PC-9 (cell line): ENCODE measurements around the gene ZDHHC11. TPM values are rescaled to one million over a fixed set of nuclear protein-coding genes. Genes with fewer than 3 reads are reported as not detected.
"Not testable (repeated sequence)": the region's sequence is repeated elsewhere in the genome, so short reads cannot be mapped to it uniquely, and the experiment has no call there.

Experiments used
- BruUV-seq: library from RNA; stranded (reverse); fragments of 400-500 nt; replicated peaks from 2 replicates; lab custom pipeline; 2021; lab: Mats Ljungman, UMichigan
- CTCF ChIA-PET: fragments of 300-600 bp; sonication (Branson Sonifier 250); formaldehyde crosslinking; loops from one replicate; lab custom pipeline; 2022; ENCODE audit warnings: antibody characterized with exemption; lab: Charles Lee
- POLR2A ChIA-PET: fragments of 300-600 bp; sonication (Branson Sonifier 250); formaldehyde crosslinking; loops from one replicate; lab custom pipeline; 2022; ENCODE audit warnings: antibody characterized with exemption; ENCODE audit not compliant: unreplicated experiment; lab: Charles Lee
- DNase-seq, 2 experiments: peaks; one replicate each; pipeline versions ENCODE4 v3.0.0 to v3.0.0-alpha.2; 2015 to 2022; ENCODE audit warnings: mixed read lengths in 1 of 2
- H2AFZ ChIP-seq: fragments of 200-600 bp; sonication (generic); 2 replicates; pipeline ENCODE4 v1.8.1; 2017; ENCODE audit warnings: antibody characterized with exemption
- H3F3A ChIP-seq: fragments of 200-600 bp; sonication (generic); 2 replicates; pipeline ENCODE4 v1.8.1; 2017; ENCODE audit warnings: antibody characterized with exemption, mild to moderate bottlenecking, low read depth; ENCODE audit not compliant: insufficient read depth
- H3K27ac ChIP-seq: fragments of 200-600 bp; sonication (generic); 2 replicates; pipeline ENCODE4 v1.6.1; 2016; ENCODE audit warnings: mixed run types
- H3K27me3 ChIP-seq: fragments of 200-600 bp; sonication (generic); 2 replicates; pipeline ENCODE4 v1.6.1; 2016; ENCODE audit warnings: low read depth, mixed run types; ENCODE audit not compliant: insufficient read depth
- H3K36me3 ChIP-seq: fragments of 200-600 bp; sonication (generic); 2 replicates; pipeline ENCODE4 v1.6.1; 2016; ENCODE audit warnings: low read depth, mixed run types
- H3K4me1 ChIP-seq: fragments of 200-600 bp; sonication (generic); replicated peaks from 2 replicates; pipeline ENCODE4 v1.6.1; 2016; ENCODE audit warnings: mixed run types; ENCODE audit not compliant: insufficient read depth
- H3K4me2 ChIP-seq: fragments of 200-600 bp; sonication (generic); 2 replicates; pipeline ENCODE4 v1.6.1; 2017; ENCODE audit warnings: mixed run types
- H3K4me3 ChIP-seq: fragments of 200-600 bp; sonication (generic); 2 replicates; pipeline ENCODE4 v1.6.1; 2016; ENCODE audit warnings: mixed run types
- H3K79me2 ChIP-seq: fragments of 200-600 bp; sonication (generic); 2 replicates; pipeline ENCODE4 v1.6.1; 2017; ENCODE audit warnings: low read depth, mixed run types
- H3K9me2 ChIP-seq: fragments of 200-600 bp; sonication (generic); 2 replicates; pipeline ENCODE4 v1.8.1; 2017; ENCODE audit warnings: mild to moderate bottlenecking; ENCODE audit not compliant: insufficient read depth
- H3K9me3 ChIP-seq: fragments of 200-600 bp; sonication (generic); 2 replicates; pipeline ENCODE4 v1.8.1; 2016; ENCODE audit warnings: low read depth; ENCODE audit not compliant: insufficient read depth
- H4K20me1 ChIP-seq: fragments of 200-600 bp; sonication (generic); 2 replicates; pipeline ENCODE4 v1.8.1; 2017; ENCODE audit not compliant: insufficient read depth
- EZH2 ChIP-seq: fragments of 200-600 bp; sonication (generic); IDR thresholded peaks from 2 replicates; pipeline ENCODE4 v1.8.0; 2017; ENCODE audit warnings: antibody characterized with exemption, low read depth
- intact Hi-C: fragments of 100-400 bp; cut with micrococcal nuclease; formaldehyde crosslinking; loops from one replicate; pipeline ENCODE4 v1.10.0; 2022; ENCODE audit not compliant: unreplicated experiment
- total RNA-seq: library from RNA; stranded (reverse); gene quantifications from 2 replicates; pipeline ENCODE4 v1.2.3, GENCODE V29; 2021
- TF ChIP-seq, protein P1 (sequence below): fragments of 200-600 bp; sonication (generic); conservative IDR thresholded peaks from 2 replicates; pipeline ENCODE4 v1.6.1; 2017; ENCODE audit warnings: mixed run types, antibody characterized with exemption, mild to moderate bottlenecking, moderate library complexity

Gene ZDHHC11
- total RNA-seq, 1 experiment from 2014 or later = 13.1 TPM

DNA sequence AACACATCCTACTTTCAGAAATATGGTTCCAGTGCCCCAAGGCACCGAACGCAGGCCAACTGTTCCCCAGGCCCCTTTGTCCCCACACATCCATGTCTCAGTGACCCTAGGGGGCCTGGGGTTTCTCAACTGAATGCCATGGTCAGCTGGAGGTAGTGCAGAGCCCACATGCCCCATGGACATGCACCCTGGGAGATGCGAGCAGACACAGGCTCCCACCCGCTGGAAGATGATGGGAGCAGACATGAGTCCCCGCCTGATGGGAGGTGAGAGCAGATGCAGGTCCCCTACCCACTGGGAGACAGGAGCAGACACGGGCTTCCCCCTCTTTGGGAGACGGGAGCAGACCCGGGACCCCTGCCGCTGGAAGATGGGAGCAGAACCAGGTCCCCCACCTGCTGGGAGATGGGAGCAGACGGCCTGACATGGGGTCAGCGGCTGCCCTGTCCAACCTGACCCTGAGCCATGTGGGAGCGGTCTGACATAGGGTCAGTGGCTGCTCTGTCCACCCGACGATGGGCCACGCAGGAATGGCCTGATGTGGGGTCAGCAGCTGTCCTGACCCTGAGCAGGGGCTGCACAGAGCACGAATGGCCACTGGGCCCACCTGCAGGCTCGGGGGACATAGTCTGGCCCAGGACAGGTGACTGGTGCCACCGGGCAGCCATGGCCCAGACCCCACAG is 84.7 kb downstream of the ZDHHC11 start:
- H3K36me3 ChIP-seq = no peaks in the 10 kb centered on the region
- BruUV-seq = no TSS peak
- no peak for TF ChIP-seq EZH2
- TF ChIP-seq, protein P1, sequence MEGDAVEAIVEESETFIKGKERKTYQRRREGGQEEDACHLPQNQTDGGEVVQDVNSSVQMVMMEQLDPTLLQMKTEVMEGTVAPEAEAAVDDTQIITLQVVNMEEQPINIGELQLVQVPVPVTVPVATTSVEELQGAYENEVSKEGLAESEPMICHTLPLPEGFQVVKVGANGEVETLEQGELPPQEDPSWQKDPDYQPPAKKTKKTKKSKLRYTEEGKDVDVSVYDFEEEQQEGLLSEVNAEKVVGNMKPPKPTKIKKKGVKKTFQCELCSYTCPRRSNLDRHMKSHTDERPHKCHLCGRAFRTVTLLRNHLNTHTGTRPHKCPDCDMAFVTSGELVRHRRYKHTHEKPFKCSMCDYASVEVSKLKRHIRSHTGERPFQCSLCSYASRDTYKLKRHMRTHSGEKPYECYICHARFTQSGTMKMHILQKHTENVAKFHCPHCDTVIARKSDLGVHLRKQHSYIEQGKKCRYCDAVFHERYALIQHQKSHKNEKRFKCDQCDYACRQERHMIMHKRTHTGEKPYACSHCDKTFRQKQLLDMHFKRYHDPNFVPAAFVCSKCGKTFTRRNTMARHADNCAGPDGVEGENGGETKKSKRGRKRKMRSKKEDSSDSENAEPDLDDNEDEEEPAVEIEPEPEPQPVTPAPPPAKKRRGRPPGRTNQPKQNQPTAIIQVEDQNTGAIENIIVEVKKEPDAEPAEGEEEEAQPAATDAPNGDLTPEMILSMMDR = no peak
- no peaks in the 10 kb centered on the region for H3K79me2 ChIP-seq
- no peaks in the 10 kb centered on the region for H3K4me1 ChIP-seq
- no peak overlapping the region for H2AFZ ChIP-seq
- no peak for DNase-seq
- no peak overlapping the region for H3K4me2 ChIP-seq
- H3F3A ChIP-seq = no peaks in the 10 kb centered on the region
- H3K4me3 ChIP-seq = no peak overlapping the region
- CTCF ChIA-PET = no interaction called here
- no peaks in the 10 kb centered on the region; the same call in 1 of the 2 replicates for H4K20me1 ChIP-seq
- intact Hi-C loops = no loop called here
- POLR2A ChIA-PET = no interaction called here
- no peak overlapping the region for H3K27ac ChIP-seq
- peaks cover 69% of the 10 kb centered on the region for H3K27me3 ChIP-seq
- no peaks in the 10 kb centered on the region for H3K9me2 ChIP-seq
- peaks cover 6% of the 10 kb centered on the region; the same call in 1 of the 2 replicates for H3K9me3 ChIP-seq

- Histone ChIP-seq H3K4me2 (no peak overlapping the region), H3K79me2 (no peaks in the 10 kb centered on the region), H3K27me3 (peaks cover 77% of the 10 kb centered on the region), H3K9me3 (peaks cover 6% of the 10 kb centered on the region; the same call in 1 of the 2 replicates), H3K36me3 (no peaks in the 10 kb centered on the region), H3K4me1 (no peaks in the 10 kb centered on the region), H3F3A (no peaks in the 10 kb centered on the region), H4K20me1 (no peaks in the 10 kb centered on the region; the same call in 1 of the 2 replicates), H2AFZ (no peak overlapping the region), H3K27ac (no peak overlapping the region), H3K4me3 (no peak overlapping the region), H3K9me2 (no peaks in the 10 kb centered on the region)
- intact Hi-C loops = no loop called here
- ChIA-PET CTCF (no interaction called here), POLR2A (no interaction called here)
- no TSS peak for BruUV-seq
- TF ChIP-seq, protein P1 = no peak
- TF ChIP-seq EZH2 = no peak
- DNase-seq = no peak
Measured at GRCh38 chr5:763998-764781, 86.6 kb downstream of the ZDHHC11 start.

GRCh38 chr5:763397-763796 is 87.4 kb downstream of the ZDHHC11 start:
- no peaks in the 10 kb centered on the region for H3F3A ChIP-seq
- intact Hi-C loops = no loop called here
- H3K36me3 ChIP-seq = no peaks in the 10 kb centered on the region
- H3K4me2 ChIP-seq = no peak overlapping the region
- H4K20me1 ChIP-seq = no peaks in the 10 kb centered on the region; the same call in 1 of the 2 replicates
- no peaks in the 10 kb centered on the region for H3K79me2 ChIP-seq
- no peak overlapping the region for H3K27ac ChIP-seq
- no peak overlapping the region for H3K4me3 ChIP-seq
- peaks cover 85% of the 10 kb centered on the region for H3K27me3 ChIP-seq
- peaks cover 6% of the 10 kb centered on the region; the same call in 1 of the 2 replicates for H3K9me3 ChIP-seq
- no peaks in the 10 kb centered on the region for H3K9me2 ChIP-seq
- no peak overlapping the region for H2AFZ ChIP-seq
- no TSS peak for BruUV-seq
- ChIA-PET POLR2A (no interaction called here), CTCF (interaction anchor here (0.6 kb wide), 1 partner anchor 55 kb away, joined by 7 read pairs; no protein-coding TSS in a partner anchor)
- TF ChIP-seq EZH2 = no peak
- TF ChIP-seq, protein P1 = no peak
- H3K4me1 ChIP-seq = 0 out of 2 replicates have a peak, but pooled peaks cover 4% of the 10 kb centered on the region
- DNase-seq = no peak

DNA sequence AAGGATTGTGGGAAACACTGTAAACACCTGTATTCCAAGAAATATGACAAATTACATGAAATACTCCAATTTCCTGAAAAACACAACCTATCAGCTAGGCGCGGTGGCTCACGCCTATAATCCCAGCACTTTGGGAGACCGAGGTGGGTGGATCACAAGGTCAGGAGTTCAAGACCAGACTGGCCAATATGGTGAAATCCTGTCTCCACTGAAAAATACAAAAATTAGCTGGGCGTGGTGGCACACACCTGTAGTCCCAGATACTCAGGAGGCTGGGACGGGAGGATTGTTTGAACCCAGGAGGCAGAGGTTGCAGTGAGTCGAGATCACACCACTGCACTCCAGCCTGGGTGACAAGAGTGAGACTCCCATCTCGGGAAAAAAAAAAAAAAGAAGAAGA is 87.8 kb downstream of the ZDHHC11 start:
- H3K4me2 ChIP-seq, DNase-seq, H3K36me3 ChIP-seq, H3K79me2 ChIP-seq, H3K27ac ChIP-seq, H3K9me3 ChIP-seq, H4K20me1 ChIP-seq, H3K9me2 ChIP-seq, H2AFZ ChIP-seq, POLR2A ChIA-PET, intact Hi-C loops, BruUV-seq, H3F3A ChIP-seq, H3K4me1 ChIP-seq, H3K4me3 ChIP-seq: not testable (repeated sequence)
- CTCF ChIA-PET = interaction anchor here (0.6 to 0.7 kb wide), 2 partner anchors 54 to 707 kb away, joined by 3 to 7 read pairs; no protein-coding TSS in a partner anchor
- H3K27me3 ChIP-seq = peaks cover 89% of the 10 kb centered on the region
